Fibroblast of skin of scalp (primary cell): ENCODE results near the gene IRF1.
"Not testable (repeated sequence)": the region's sequence is repeated elsewhere in the genome, so short reads cannot be mapped to it uniquely, and the experiment has no call there.

ENCODE experiments used
- DNase-seq: peaks from one replicate; pipeline ENCODE4 v3.0.0-alpha.2; 2013

Gene IRF1

GRCh38 chr5:132459983-132460838 is 30.4 kb downstream of the IRF1 start:
- DNase-seq: peak; percentile 58

GRCh38 chr5:132459031-132459982 is 31.3 kb downstream of the IRF1 start:
- peak; percentile 97 for DNase-seq

- peak; percentile 70 for DNase-seq
These were observed 31.9 kb downstream of the IRF1 start for GRCh38 chr5:132458651-132459030.

GRCh38 chr5:132458226-132458560 is 32.4 kb downstream of the IRF1 start:
- peak; percentile 65 for DNase-seq

- peak; percentile 96 for DNase-seq
These were observed 33.0 kb downstream of the IRF1 start for GRCh38 chr5:132457371-132458225.

GRCh38 chr5:132456987-132457361 is 33.6 kb downstream of the IRF1 start:
- DNase-seq: no peak

- DNase-seq: peak; percentile 81
These were observed 34.1 kb downstream of the IRF1 start for GRCh38 chr5:132456296-132456986.

GRCh38 chr5:132455614-132456115 is 34.9 kb downstream of the IRF1 start:
- DNase-seq: no peak

GRCh38 chr5:132454361-132454760 is 36.2 kb downstream of the IRF1 start:
- DNase-seq: no peak

GRCh38 chr5:132451387-132451786 is 39.2 kb downstream of the IRF1 start:
- no peak for DNase-seq

GRCh38 chr5:132449060-132449459 is 41.5 kb downstream of the IRF1 start:
- no peak for DNase-seq

- DNase-seq: no peak
These were observed 43.4 kb downstream of the IRF1 start for GRCh38 chr5:132447196-132447595.

GRCh38 chr5:132446621-132447020 is 44.0 kb downstream of the IRF1 start:
- DNase-seq: peak; percentile 75

GRCh38 chr5:132445930-132446329 is 44.6 kb downstream of the IRF1 start:
- no peak for DNase-seq

- no peak for DNase-seq
These were observed 45.0 kb downstream of the IRF1 start for GRCh38 chr5:132445640-132445923.

- no peak for DNase-seq
These were observed 45.5 kb downstream of the IRF1 start for GRCh38 chr5:132444841-132445639.

GRCh38 chr5:132444061-132444460 is 46.5 kb downstream of the IRF1 start:
- DNase-seq: no peak

- DNase-seq: peak; percentile 91
These were observed 51.0 kb downstream of the IRF1 start for GRCh38 chr5:132439521-132440089.

GRCh38 chr5:132438917-132439316 is 51.7 kb downstream of the IRF1 start:
- no peak for DNase-seq

- not testable (repeated sequence) for DNase-seq
These were observed 52.3 kb downstream of the IRF1 start for GRCh38 chr5:132438267-132438645.
